Activated naive CD4-positive, alpha-beta T cell treated with anti-CD3 and anti-CD28 coated beads for 36 hours (primary cell): Measurements from ENCODE around the gene DPP9. TPM values are rescaled to one million over a fixed set of nuclear protein-coding genes. Genes with fewer than 3 reads are reported as not detected.
A peak's percentile ranks its signal among the peaks of the same experiment; 100 is the strongest.

Experiments
- microRNA-seq: library from miRNA; unstranded; fragments of <30 nt; microRNA quantifications from one replicate; pipeline ENCODE4 v1.2.0, GENCODE V29; 2022; ENCODE audit warnings: borderline microRNAs expressed, borderline replicate concordance
- total RNA-seq, 2 experiments: library from RNA; stranded (reverse); gene quantifications; one replicate each; pipeline ENCODE4 v1.2.3, GENCODE V29; 2021

The DPP9 gene
- total RNA-seq, 2 experiments from 2014 or later: 40.8 to 41.9 TPM

Small RNAs within 50 kb of the gene (microRNA-seq; reads per million reads assigned to microRNA genes)
- 6.0 reads per million, percentile 7 among the genes with 10 or more reads in this experiment for gene MIR7-3

Other genes starting within 250 kb of the DPP9 start
- gene PLIN4, start 205.4 kb downstream of the DPP9 start, total RNA-seq: not detected
- gene PLIN5, start 188.6 kb downstream of the DPP9 start, total RNA-seq: under 1 TPM; 0.07 to 0.25 TPM
- 1 to 10 TPM; 1.3 to 1.5 TPM for gene LRG1, start 183.8 kb downstream of the DPP9 start, total RNA-seq
- gene SEMA6B, start 164.2 kb downstream of the DPP9 start, total RNA-seq: under 1 TPM in 1 of 2 experiments, not detected in 1; 0.17 TPM
- 10 to 100 TPM; 19.9 to 20.4 TPM for gene TNFAIP8L1, start 84.3 kb downstream of the DPP9 start, total RNA-seq
- gene MYDGF, start 53.5 kb downstream of the DPP9 start, total RNA-seq: 10 to 100 TPM; 43.5 to 45.5 TPM
- 1 to 10 TPM; 8.1 to 9.1 TPM for gene FEM1A, start 67.9 kb upstream of the DPP9 start, total RNA-seq
- gene TICAM1, start 107.9 kb upstream of the DPP9 start, total RNA-seq: 10 to 100 TPM; 15.2 to 16.5 TPM
- 10 to 100 TPM; 16.1 to 17.1 TPM for gene PLIN3, start 143.8 kb upstream of the DPP9 start, total RNA-seq
- not detected for gene ARRDC5, start 179.1 kb upstream of the DPP9 start, total RNA-seq
- 100 to 1,000 TPM; 129 TPM for gene UHRF1, start 185.7 kb upstream of the DPP9 start, total RNA-seq
- 10 to 100 TPM; 10.5 to 12.7 TPM for gene KDM4B, start 245.3 kb upstream of the DPP9 start, total RNA-seq